DND-41 (cell line): ENCODE measurements around the gene LETM1.

Experiments used
- ATAC-seq: fragments of 200-7000 bp; cut with Tn5 transposase; 3 replicates; pipeline ENCODE4 v1.9.1; 2021; ENCODE audit warnings: low read depth; ENCODE audit not compliant: insufficient read depth
- DNase-seq: peaks from one replicate; pipeline ENCODE4 v3.0.0-alpha.2; 2020
- H2AFZ ChIP-seq: 2 replicates; pipeline ENCODE4 v1.6.0; 2012; ENCODE audit warnings: low read depth, low read length
- H3K27ac ChIP-seq: 2 replicates; pipeline ENCODE4 v1.5.1; 2012; ENCODE audit warnings: low read length, inconsistent platforms
- H3K27me3 ChIP-seq: fragments of 200-600 bp; sonication (generic); 2 replicates; pipeline ENCODE4 v1.6.0; 2012; ENCODE audit warnings: low read length, mild to moderate bottlenecking, inconsistent platforms; ENCODE audit not compliant: insufficient read depth, poor library complexity
- H3K36me3 ChIP-seq: 2 replicates; pipeline ENCODE4 v1.5.1; 2012; ENCODE audit warnings: low read length, inconsistent platforms; ENCODE audit not compliant: insufficient read depth
- H3K4me1 ChIP-seq: 2 replicates; pipeline ENCODE4 v1.5.1; 2012; ENCODE audit warnings: mild to moderate bottlenecking, low read length; ENCODE audit not compliant: insufficient read depth
- H3K4me2 ChIP-seq: 2 replicates; pipeline ENCODE4 v1.6.0; 2012; ENCODE audit warnings: mild to moderate bottlenecking, moderate library complexity, low read length, inconsistent platforms; ENCODE audit not compliant: insufficient read depth
- H3K4me3 ChIP-seq, 2 experiments: fragments of 200-600 bp in 1 of 2; shearing (Covaris generic) in 1 of 2; 2 replicates each; pipeline ENCODE4 v1.5.1; 2012 to 2016; ENCODE audit warnings: inconsistent platforms in 2 of 2, low read length in 2 of 2, mild to moderate bottlenecking in 2 of 2, low read depth in 1 of 2, moderate library complexity in 1 of 2
- H3K79me2 ChIP-seq: 2 replicates; pipeline ENCODE4 v1.6.0; 2012; ENCODE audit warnings: low read length, inconsistent platforms; ENCODE audit not compliant: insufficient read depth
- H3K9ac ChIP-seq: 2 replicates; pipeline ENCODE4 v1.6.0; 2012; ENCODE audit warnings: low read depth, mild to moderate bottlenecking, inconsistent platforms, low read length, moderate library complexity
- H3K9me3 ChIP-seq: 2 replicates; pipeline ENCODE4 v1.5.1; 2012; ENCODE audit warnings: low read length, moderate library complexity, mild to moderate bottlenecking, inconsistent platforms; ENCODE audit not compliant: insufficient read depth, severe bottlenecking
- H4K20me1 ChIP-seq: 2 replicates; pipeline ENCODE4 v1.6.0; 2012; ENCODE audit warnings: low read length; ENCODE audit not compliant: insufficient read depth
- CTCF ChIP-seq: IDR thresholded peaks from 2 replicates; pipeline ENCODE4 v1.5.1; 2012; ENCODE audit warnings: borderline replicate concordance, low read length, moderate library complexity, mild to moderate bottlenecking; ENCODE audit not compliant: poor library complexity, severe bottlenecking; ENCODE audit errors: extremely low read depth
- EZH2 ChIP-seq: IDR thresholded peaks from 3 replicates; pipeline ENCODE4 v1.6.1; 2012; ENCODE audit warnings: borderline replicate concordance, low read depth, mild to moderate bottlenecking, moderate library complexity, low read length, inconsistent platforms; ENCODE audit not compliant: severe bottlenecking

The LETM1 gene

GRCh38 chr4:1852904-1853623 is 2.9 kb downstream of the LETM1 start:
- 0 out of 2 replicates have a peak overlapping the region, but pooled peaks have one; percentile 20 for H3K27ac ChIP-seq
- H2AFZ ChIP-seq: no peak overlapping the region
- H3K9me3 ChIP-seq: no peaks in the 10 kb centered on the region
- TF ChIP-seq EZH2 (no peak), CTCF (no peak)
- peak overlapping the region; percentile 98; the same call in 1 of the 2 replicates for H3K4me2 ChIP-seq
- H3K79me2 ChIP-seq: peaks cover 89% of the 10 kb centered on the region
- no peak overlapping the region; a peak in 1 of 4 replicates for H3K4me3 ChIP-seq
- H3K4me1 ChIP-seq: peaks cover 54% of the 10 kb centered on the region
- H3K9ac ChIP-seq: no peak overlapping the region; the same call in 1 of the 2 replicates
- ATAC-seq: no peak
- H4K20me1 ChIP-seq: peaks cover 52% of the 10 kb centered on the region
- DNase-seq: no peak
- H3K27me3 ChIP-seq: no peaks in the 10 kb centered on the region
- H3K36me3 ChIP-seq: peaks cover 21% of the 10 kb centered on the region

GRCh38 chr4:1851575-1852410 is 4.2 kb downstream of the LETM1 start:
- Histone ChIP-seq H3K36me3 (peaks cover 29% of the 10 kb centered on the region), H3K27ac (no peak overlapping the region), H4K20me1 (peaks cover 41% of the 10 kb centered on the region; the same call in 1 of the 2 replicates), H3K79me2 (peaks cover 85% of the 10 kb centered on the region), H3K9ac (no peak overlapping the region), H3K4me3 (no peak overlapping the region), H3K9me3 (no peaks in the 10 kb centered on the region), H3K4me2 (no peak overlapping the region), H3K4me1 (peaks cover 41% of the 10 kb centered on the region), H2AFZ (no peak overlapping the region), H3K27me3 (no peaks in the 10 kb centered on the region)
- DNase-seq: no peak
- no peak for TF ChIP-seq EZH2
- TF ChIP-seq CTCF: no peak
- no peak for ATAC-seq

DNA sequence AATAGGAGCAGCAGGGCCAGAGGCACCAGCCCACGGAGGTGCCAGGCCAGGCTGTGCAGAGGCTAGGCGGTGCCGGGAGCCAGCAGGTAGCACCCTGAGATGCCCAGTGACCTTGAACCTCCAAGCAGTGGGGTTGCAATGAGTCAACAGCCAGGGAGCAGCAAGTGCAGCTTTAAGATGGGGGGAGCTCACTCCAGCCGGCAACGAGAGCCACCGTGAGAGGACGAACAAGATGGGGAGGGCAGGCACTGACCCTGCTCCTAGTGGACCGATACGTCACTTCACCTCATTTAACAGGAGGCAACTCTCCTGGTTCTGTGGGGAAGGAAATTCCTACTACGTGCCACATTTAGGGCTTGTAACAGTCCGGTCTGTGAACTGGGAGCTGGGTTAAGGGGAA is 4.8 kb downstream of the LETM1 start:
- no peak overlapping the region for H3K27ac ChIP-seq
- peaks cover 35% of the 10 kb centered on the region for H3K36me3 ChIP-seq
- H3K4me2 ChIP-seq: no peak overlapping the region
- H3K79me2 ChIP-seq: peaks cover 85% of the 10 kb centered on the region
- no peak for DNase-seq
- H3K9ac ChIP-seq: no peak overlapping the region
- H3K9me3 ChIP-seq: no peaks in the 10 kb centered on the region
- ATAC-seq: no peak
- no peak overlapping the region for H3K4me3 ChIP-seq
- no peaks in the 10 kb centered on the region for H3K27me3 ChIP-seq
- H3K4me1 ChIP-seq: peaks cover 39% of the 10 kb centered on the region
- H2AFZ ChIP-seq: no peak overlapping the region
- peaks cover 45% of the 10 kb centered on the region; the same call in 1 of the 2 replicates for H4K20me1 ChIP-seq
- TF ChIP-seq EZH2 (no peak), CTCF (no peak)
